Neural cell (in vitro differentiated cells): ENCODE results near the gene COL4A2. TPM values are rescaled to one million over a fixed set of nuclear protein-coding genes. Genes with fewer than 3 reads are reported as not detected.

Experiments used
- H2AFZ ChIP-seq: fragments of 200-600, 300-800 bp; sonication (generic), shearing (Covaris generic); 2 replicates; pipeline ENCODE4 v1.6.0; 2014; ENCODE audit warnings: low read depth, mild to moderate bottlenecking, antibody characterized with exemption, low read length, moderate library complexity
- H3F3A ChIP-seq: fragments of 200-600 bp; shearing (Covaris generic); 2 replicates; pipeline ENCODE4 v1.6.1; 2016; ENCODE audit warnings: mild to moderate bottlenecking, moderate library complexity, mixed read lengths, antibody characterized with exemption, low read length; ENCODE audit not compliant: insufficient read depth, poor library complexity, severe bottlenecking
- H3K27ac ChIP-seq: fragments of 200-600, 300-800 bp; sonication (generic), shearing (Covaris generic); 2 replicates; pipeline ENCODE4 v1.5.1; 2014; ENCODE audit warnings: mild to moderate bottlenecking, low read length, moderate library complexity
- H3K27me3 ChIP-seq: fragments of 300-800, 200-600 bp; sonication (generic), shearing (Covaris generic); 2 replicates; pipeline ENCODE4 v1.6.0; 2014; ENCODE audit warnings: mild to moderate bottlenecking, low read depth, low read length, moderate library complexity; ENCODE audit not compliant: insufficient read depth
- H3K36me3 ChIP-seq: fragments of 300-800, 200-600 bp; sonication (generic), shearing (Covaris generic); 2 replicates; pipeline ENCODE4 v1.5.1; 2014; ENCODE audit warnings: mild to moderate bottlenecking, antibody characterized with exemption, low read length, moderate library complexity; ENCODE audit not compliant: insufficient read depth
- H3K4me2 ChIP-seq: fragments of 300-800, 200-600 bp; sonication (generic), shearing (Covaris generic); 2 replicates; pipeline ENCODE4 v1.6.0; 2014; ENCODE audit warnings: mild to moderate bottlenecking, low read length
- H3K4me3 ChIP-seq: fragments of 300-800, 200-600 bp; sonication (generic), shearing (Covaris generic); 2 replicates; pipeline ENCODE4 v1.5.1; 2014; ENCODE audit warnings: mild to moderate bottlenecking, low read length, moderate library complexity
- H3K79me2 ChIP-seq: fragments of 200-600 bp; shearing (Covaris generic); replicated peaks from 2 replicates; pipeline ENCODE4 v1.6.0; 2014; ENCODE audit warnings: mild to moderate bottlenecking, low read length, moderate library complexity; ENCODE audit not compliant: insufficient read depth
- H3K9ac ChIP-seq: fragments of 300-800, 200-600 bp; sonication (generic), shearing (Covaris generic); 2 replicates; pipeline ENCODE4 v1.6.1; 2016; ENCODE audit warnings: mild to moderate bottlenecking, low read length, mixed read lengths
- H3K9me2 ChIP-seq: fragments of 200-600 bp; shearing (Covaris generic); 2 replicates; pipeline ENCODE4 v1.6.1; 2016; ENCODE audit warnings: mild to moderate bottlenecking, low read length, mixed read lengths; ENCODE audit not compliant: insufficient read depth
- H3K9me3 ChIP-seq: fragments of 200-600, 300-800 bp; sonication (generic), shearing (Covaris generic); 2 replicates; pipeline ENCODE4 v1.6.1; 2016; ENCODE audit warnings: mild to moderate bottlenecking, mixed run types, low read length, moderate library complexity, mixed read lengths
- H4K20me1 ChIP-seq: fragments of 200-600 bp; shearing (Covaris generic); 2 replicates; pipeline ENCODE4 v1.6.1; 2016; ENCODE audit warnings: mild to moderate bottlenecking, mixed run types; ENCODE audit not compliant: insufficient read depth
- CTCF ChIP-seq: fragments of 450-650 bp; IDR thresholded peaks from 2 replicates; pipeline ENCODE4 v1.5.1; 2014; ENCODE audit warnings: antibody characterized with exemption, mild to moderate bottlenecking, moderate library complexity; ENCODE audit not compliant: poor library complexity, severe bottlenecking
- EP300 ChIP-seq: fragments of 450-650 bp; conservative IDR thresholded peaks from 2 replicates; pipeline ENCODE4 v1.6.1; 2014; ENCODE audit warnings: antibody characterized with exemption, mild to moderate bottlenecking, moderate library complexity; ENCODE audit not compliant: poor library complexity, severe bottlenecking
- EZH2 ChIP-seq: fragments of 200-600, 300-800 bp; shearing (Covaris generic), sonication (generic); IDR thresholded peaks from 2 replicates; pipeline ENCODE4 v1.6.1; 2014; ENCODE audit warnings: antibody characterized with exemption, low read length, borderline replicate concordance, mild to moderate bottlenecking; ENCODE audit not compliant: insufficient read depth, poor library complexity, severe bottlenecking
- MXI1 ChIP-seq: fragments of 450-650 bp; conservative IDR thresholded peaks from 2 replicates; pipeline ENCODE4 v1.6.1; 2014; ENCODE audit warnings: antibody characterized with exemption, mild to moderate bottlenecking; ENCODE audit not compliant: poor library complexity, severe bottlenecking
- POLR2AphosphoS5 ChIP-seq: IDR thresholded peaks from 2 replicates; pipeline ENCODE4 v1.6.1; 2012
- RAD21 ChIP-seq: fragments of 450-650 bp; conservative IDR thresholded peaks from 2 replicates; pipeline ENCODE4 v1.6.1; 2014; ENCODE audit warnings: antibody characterized with exemption, mild to moderate bottlenecking, moderate library complexity
- REST ChIP-seq: IDR thresholded peaks from 2 replicates; pipeline ENCODE4 v1.6.1; 2012; ENCODE audit warnings: borderline replicate concordance
- SMC3 ChIP-seq: fragments of 450-650 bp; conservative IDR thresholded peaks from 2 replicates; pipeline ENCODE4 v1.6.1; 2014; ENCODE audit warnings: antibody characterized with exemption, mild to moderate bottlenecking, moderate library complexity; ENCODE audit not compliant: poor library complexity
- TAF1 ChIP-seq: IDR thresholded peaks from 2 replicates; pipeline ENCODE4 v1.6.1; 2012; ENCODE audit warnings: low read depth
- polyA plus RNA-seq: library from polyadenylated mRNA; depleted of rRNA; stranded (reverse); fragments of >200 nt; gene quantifications from 2 replicates; pipeline ENCODE4 v1.2.3, GENCODE V29; 2014

COL4A2 gene
- polyA plus RNA-seq, 1 donor from 2014 or later, result 30.8 TPM

- Histone ChIP-seq H3K79me2 (no peaks in the 10 kb centered on the region), H3K4me2 (no peak overlapping the region), H4K20me1 (no peaks in the 10 kb centered on the region), H2AFZ (no peak overlapping the region), H3K9me3 (no peaks in the 10 kb centered on the region), H3K27ac (no peak overlapping the region), H3K4me3 (no peak overlapping the region), H3K9ac (no peak overlapping the region), H3K36me3 (no peaks in the 10 kb centered on the region), H3K9me2 (no peaks in the 10 kb centered on the region), H3F3A (no peaks in the 10 kb centered on the region), H3K27me3 (no peaks in the 10 kb centered on the region)
- no peak for TF ChIP-seq CTCF
- TF ChIP-seq RAD21, result no peak
- no peak for TF ChIP-seq MXI1
- TF ChIP-seq TAF1, result no peak
- no peak for TF ChIP-seq SMC3
- TF ChIP-seq REST, result no peak
- TF ChIP-seq EP300, result no peak
- no peak for TF ChIP-seq EZH2
- TF ChIP-seq POLR2AphosphoS5, result no peak
Measured at GRCh38 chr13:110423689-110424302, 116.7 kb downstream of the COL4A2 start.

- no peaks in the 10 kb centered on the region for H4K20me1 ChIP-seq
- H3K9me3 ChIP-seq, result no peaks in the 10 kb centered on the region
- TF ChIP-seq EP300, result no peak
- TF ChIP-seq RAD21, result no peak
- no peak for TF ChIP-seq CTCF
- TF ChIP-seq POLR2AphosphoS5, result no peak
- no peak for TF ChIP-seq REST
- TF ChIP-seq EZH2, result no peak
- TF ChIP-seq SMC3, result no peak
- no peak for TF ChIP-seq TAF1
- TF ChIP-seq MXI1, result no peak
- H3F3A ChIP-seq, result no peaks in the 10 kb centered on the region
- H3K9me2 ChIP-seq, result no peaks in the 10 kb centered on the region
- H3K27ac ChIP-seq, result no peak overlapping the region
- no peak overlapping the region for H3K4me2 ChIP-seq
- H2AFZ ChIP-seq, result no peak overlapping the region
- no peaks in the 10 kb centered on the region for H3K79me2 ChIP-seq
- no peak overlapping the region for H3K9ac ChIP-seq
- no peaks in the 10 kb centered on the region for H3K27me3 ChIP-seq
- H3K4me3 ChIP-seq, result no peak overlapping the region
- no peaks in the 10 kb centered on the region for H3K36me3 ChIP-seq
Measured at GRCh38 chr13:110424569-110425443, 117.7 kb downstream of the COL4A2 start.
